Measurements from ENCODE around the gene CENPW.

CENPW gene

GRCh38 chr6:126359936-126360537 lies 20.1 kb downstream of the CENPW start:
- Histone ChIP-seq H3K27me3 (ENCODE audit: insufficient read depth, poor library complexity, severe bottlenecking) (no peaks in the 10 kb centered on the region), H3K4me3 (replicated peaks; ENCODE audit: insufficient read depth, low read length) (no peak overlapping the region), H3K27ac (replicated peaks) (no peak overlapping the region)
- TF ChIP-seq REST (IDR thresholded peaks at IDR 0.05; ENCODE audit: insufficient replicate concordance, low read depth) (no peak), GABPA (IDR thresholded peaks at IDR 0.05; ENCODE audit: low read depth) (no peak), SPI1 (IDR thresholded peaks at IDR 0.05; ENCODE audit: borderline replicate concordance, low read depth) (no peak), POLR2AphosphoS5 (IDR thresholded peaks at IDR 0.05; ENCODE audit: low read depth) (no peak), CTCF (IDR thresholded peaks at IDR 0.05; ENCODE audit: insufficient read depth, low read length) (no peak)
- no peak for DNase-seq (ENCODE audit: low read depth in 1 of 2, low spot score in 1 of 2)

- TF ChIP-seq SPI1 (IDR thresholded peaks at IDR 0.05; ENCODE audit: borderline replicate concordance, low read depth) (no peak), POLR2AphosphoS5 (IDR thresholded peaks at IDR 0.05; ENCODE audit: low read depth) (no peak), REST (IDR thresholded peaks at IDR 0.05; ENCODE audit: insufficient replicate concordance, low read depth) (no peak), GABPA (IDR thresholded peaks at IDR 0.05; ENCODE audit: low read depth) (no peak), CTCF (IDR thresholded peaks at IDR 0.05; ENCODE audit: insufficient read depth, low read length) (no peak)
- DNase-seq (ENCODE audit: low read depth in 1 of 2, low spot score in 1 of 2) = no peak
- no peak overlapping the region for H3K4me3 ChIP-seq (replicated peaks; ENCODE audit: insufficient read depth, low read length)
- no peak overlapping the region for H3K27ac ChIP-seq (replicated peaks)
- no peaks in the 10 kb centered on the region for H3K27me3 ChIP-seq (ENCODE audit: insufficient read depth, poor library complexity, severe bottlenecking)
These were observed 22.0 kb downstream of the CENPW start for GRCh38 chr6:126361832-126362440.

- H3K27ac ChIP-seq (replicated peaks) = peak overlapping the region; percentile 52
- TF ChIP-seq SPI1 (IDR thresholded peaks at IDR 0.05; ENCODE audit: borderline replicate concordance, low read depth) (peak; percentile 99), REST (IDR thresholded peaks at IDR 0.05; ENCODE audit: insufficient replicate concordance, low read depth) (no peak), GABPA (IDR thresholded peaks at IDR 0.05; ENCODE audit: low read depth) (no peak), POLR2AphosphoS5 (IDR thresholded peaks at IDR 0.05; ENCODE audit: low read depth) (no peak)
- DNase-seq (ENCODE audit: low read depth in 1 of 2, low spot score in 1 of 2) = peak in 1 of 2 experiments; percentile 50
- no peak overlapping the region for H3K4me3 ChIP-seq (replicated peaks; ENCODE audit: insufficient read depth, low read length)
- no peaks in the 10 kb centered on the region for H3K27me3 ChIP-seq (ENCODE audit: insufficient read depth, poor library complexity, severe bottlenecking)
These were observed 27.9 kb downstream of the CENPW start for GRCh38 chr6:126367849-126368248.
